Measurements from ENCODE around the gene NCOA6.

DNA sequence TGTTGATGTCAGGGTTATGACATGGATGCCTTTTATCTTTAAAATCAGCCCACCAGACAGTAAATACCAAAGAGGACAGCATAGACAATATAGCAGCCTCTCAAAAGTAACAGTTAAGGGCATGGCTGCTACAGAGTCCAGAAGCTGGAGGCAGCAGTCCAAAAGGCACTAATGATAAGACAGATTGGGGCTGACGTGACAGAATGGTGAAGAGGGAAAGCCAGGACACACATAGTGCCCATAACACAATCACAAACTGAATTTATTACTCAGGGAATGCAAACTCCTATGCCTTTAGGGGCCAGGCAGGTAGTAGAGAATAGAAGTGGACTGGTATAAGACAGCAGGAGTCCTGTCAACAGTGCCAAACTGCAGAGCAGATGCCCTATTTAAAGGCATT is 80.6 kb downstream of the NCOA6 start:
- TF ChIP-seq POLR2A (IDR thresholded peaks at IDR 0.05; ENCODE audit: low read length): no peak
- no peak for TF ChIP-seq GATA1 (IDR thresholded peaks at IDR 0.05; ENCODE audit: low read depth, low read length)
